ENCODE data around the gene PGAM5. TPM values are rescaled to one million over a fixed set of nuclear protein-coding genes. Genes with fewer than 3 reads are reported as not detected.

Gene PGAM5
- total and polyA plus RNA-seq, 2 of the 13 experiments (the other 11 are each of a cell fraction or from before 2014, with no cell fraction given) = 18.0 to 77.9 TPM

DNA sequence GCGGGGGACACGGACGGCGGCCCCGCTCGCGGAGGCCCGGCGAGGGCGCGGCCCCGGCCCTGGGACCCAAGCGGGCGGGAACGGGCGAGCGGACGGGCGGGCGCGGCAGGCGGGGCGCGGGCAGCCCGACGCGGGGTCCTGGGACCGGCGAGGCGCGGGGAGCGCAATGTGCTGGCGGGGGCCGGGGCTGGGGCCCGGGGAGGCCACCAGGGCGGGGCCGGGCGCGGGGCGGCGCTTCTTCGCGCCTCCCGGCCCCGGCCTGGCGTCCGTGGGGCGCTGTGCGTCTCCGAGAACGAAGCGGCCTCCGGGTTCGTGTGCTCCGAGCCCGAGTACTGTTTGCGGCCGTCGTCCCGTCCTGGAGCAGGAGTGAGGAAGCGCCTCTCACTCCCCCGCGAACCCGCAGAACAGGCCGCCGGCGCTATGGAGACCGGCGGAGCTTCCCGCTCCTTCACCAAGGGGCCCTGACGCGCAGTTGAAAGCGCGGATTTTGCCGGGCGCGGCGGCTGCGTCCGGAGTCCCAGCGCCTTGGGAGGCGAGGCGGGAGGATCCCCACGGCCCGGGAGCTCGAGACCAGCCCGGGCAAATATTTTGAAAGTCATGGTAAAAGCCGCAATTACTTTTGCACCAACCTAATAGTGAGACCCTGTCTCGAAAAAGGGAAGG lies 51.4 kb downstream of the PGAM5 start (continued):
- TF ChIP-seq DR1 (CRISPR knock-in tag; IDR thresholded peaks at IDR 0.05) (no peak), GATAD2A (CRISPR knock-in tag; IDR thresholded peaks at IDR 0.05) (no peak), ZBTB20 (CRISPR knock-in tag; IDR thresholded peaks at IDR 0.05; ENCODE audit: borderline replicate concordance, low read depth) (peak; percentile 43; the same call in 1 of the 2 replicates), MXD4 (CRISPR knock-in tag; IDR thresholded peaks at IDR 0.05) (no peak; the same call in 1 of the 2 replicates), ZNF790 (CRISPR knock-in tag; IDR thresholded peaks at IDR 0.05; ENCODE audit: borderline replicate concordance) (no peak), POLR2A (IDR thresholded peaks at IDR 0.05; ENCODE audit: insufficient read depth in 1 of 2, low read depth in 2 of 2, low read length in 2 of 2) (peak; percentile 87 to 89), THYN1 (CRISPR knock-in tag; IDR thresholded peaks at IDR 0.05; ENCODE audit: borderline replicate concordance, low read depth) (no peak), NCOA2 (CRISPR knock-in tag; IDR thresholded peaks at IDR 0.05) (0 out of 2 replicates have a peak, but pooled peaks have one; percentile 12), BORCS8-MEF2B (CRISPR knock-in tag; IDR thresholded peaks at IDR 0.05) (peak; percentile 70; the same call in 1 of the 2 replicates), ZNF160 (CRISPR knock-in tag; IDR thresholded peaks at IDR 0.05) (no peak), ADNP (CRISPR knock-in tag; IDR thresholded peaks at IDR 0.05) (no peak), HCFC1 (IDR thresholded peaks at IDR 0.05; ENCODE audit: low read depth, low read length) (0 out of 2 replicates have a peak, but pooled peaks have one; percentile 11), GATA4 (IDR thresholded peaks at IDR 0.05; ENCODE audit: borderline replicate concordance, low read depth) (no peak), PRMT3 (CRISPR knock-in tag; IDR thresholded peaks at IDR 0.05; ENCODE audit: borderline replicate concordance, low read depth) (no peak), ZNF782 (CRISPR knock-in tag; IDR thresholded peaks at IDR 0.05; ENCODE audit: borderline replicate concordance) (no peak; the same call in 1 of the 2 replicates)
- TF ChIP-seq, protein P1, sequence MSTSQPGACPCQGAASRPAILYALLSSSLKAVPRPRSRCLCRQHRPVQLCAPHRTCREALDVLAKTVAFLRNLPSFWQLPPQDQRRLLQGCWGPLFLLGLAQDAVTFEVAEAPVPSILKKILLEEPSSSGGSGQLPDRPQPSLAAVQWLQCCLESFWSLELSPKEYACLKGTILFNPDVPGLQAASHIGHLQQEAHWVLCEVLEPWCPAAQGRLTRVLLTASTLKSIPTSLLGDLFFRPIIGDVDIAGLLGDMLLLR (CRISPR knock-in tag; IDR thresholded peaks at IDR 0.05) = no peak
- TF ChIP-seq, protein P2, sequence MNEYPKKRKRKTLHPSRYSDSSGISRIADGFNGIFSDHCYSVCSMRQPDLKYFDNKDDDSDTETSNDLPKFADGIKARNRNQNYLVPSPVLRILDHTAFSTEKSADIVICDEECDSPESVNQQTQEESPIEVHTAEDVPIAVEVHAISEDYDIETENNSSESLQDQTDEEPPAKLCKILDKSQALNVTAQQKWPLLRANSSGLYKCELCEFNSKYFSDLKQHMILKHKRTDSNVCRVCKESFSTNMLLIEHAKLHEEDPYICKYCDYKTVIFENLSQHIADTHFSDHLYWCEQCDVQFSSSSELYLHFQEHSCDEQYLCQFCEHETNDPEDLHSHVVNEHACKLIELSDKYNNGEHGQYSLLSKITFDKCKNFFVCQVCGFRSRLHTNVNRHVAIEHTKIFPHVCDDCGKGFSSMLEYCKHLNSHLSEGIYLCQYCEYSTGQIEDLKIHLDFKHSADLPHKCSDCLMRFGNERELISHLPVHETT (CRISPR knock-in tag; conservative IDR thresholded peaks at IDR 0.05) = peak; percentile 93
- TF ChIP-seq, protein P3, sequence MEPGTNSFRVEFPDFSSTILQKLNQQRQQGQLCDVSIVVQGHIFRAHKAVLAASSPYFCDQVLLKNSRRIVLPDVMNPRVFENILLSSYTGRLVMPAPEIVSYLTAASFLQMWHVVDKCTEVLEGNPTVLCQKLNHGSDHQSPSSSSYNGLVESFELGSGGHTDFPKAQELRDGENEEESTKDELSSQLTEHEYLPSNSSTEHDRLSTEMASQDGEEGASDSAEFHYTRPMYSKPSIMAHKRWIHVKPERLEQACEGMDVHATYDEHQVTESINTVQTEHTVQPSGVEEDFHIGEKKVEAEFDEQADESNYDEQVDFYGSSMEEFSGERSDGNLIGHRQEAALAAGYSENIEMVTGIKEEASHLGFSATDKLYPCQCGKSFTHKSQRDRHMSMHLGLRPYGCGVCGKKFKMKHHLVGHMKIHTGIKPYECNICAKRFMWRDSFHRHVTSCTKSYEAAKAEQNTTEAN (CRISPR knock-in tag; conservative IDR thresholded peaks at IDR 0.05) = no peak
- TF ChIP-seq, protein P4, sequence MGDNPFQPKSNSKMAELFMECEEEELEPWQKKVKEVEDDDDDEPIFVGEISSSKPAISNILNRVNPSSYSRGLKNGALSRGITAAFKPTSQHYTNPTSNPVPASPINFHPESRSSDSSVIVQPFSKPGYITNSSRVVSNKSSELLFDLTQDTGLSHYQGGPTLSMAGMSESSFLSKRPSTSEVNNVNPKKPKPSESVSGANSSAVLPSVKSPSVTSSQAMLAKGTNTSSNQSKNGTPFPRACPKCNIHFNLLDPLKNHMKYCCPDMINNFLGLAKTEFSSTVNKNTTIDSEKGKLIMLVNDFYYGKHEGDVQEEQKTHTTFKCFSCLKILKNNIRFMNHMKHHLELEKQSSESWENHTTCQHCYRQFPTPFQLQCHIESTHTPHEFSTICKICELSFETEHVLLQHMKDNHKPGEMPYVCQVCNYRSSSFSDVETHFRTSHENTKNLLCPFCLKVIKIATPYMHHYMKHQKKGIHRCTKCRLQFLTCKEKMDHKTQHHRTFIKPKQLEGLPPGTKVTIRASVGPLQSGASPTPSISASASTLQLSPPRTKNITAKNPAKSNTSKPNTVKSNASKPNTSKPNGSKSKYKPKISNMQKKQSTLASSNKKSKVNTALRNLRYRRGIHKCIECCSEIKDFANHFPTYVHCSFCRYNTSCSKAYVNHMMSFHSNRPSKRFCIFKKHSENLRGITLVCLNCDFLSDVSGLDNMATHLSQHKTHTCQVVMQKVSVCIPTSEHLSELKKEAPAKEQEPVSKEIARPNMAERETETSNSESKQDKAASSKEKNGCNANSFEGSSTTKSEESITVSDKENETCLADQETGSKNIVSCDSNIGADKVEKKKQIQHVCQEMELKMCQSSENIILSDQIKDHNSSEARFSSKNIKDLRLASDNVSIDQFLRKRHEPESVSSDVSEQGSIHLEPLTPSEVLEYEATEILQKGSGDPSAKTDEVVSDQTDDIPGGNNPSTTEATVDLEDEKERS (CRISPR knock-in tag; IDR thresholded peaks at IDR 0.05) = 0 out of 2 replicates have a peak, but pooled peaks have one; percentile 33
- TF ChIP-seq, protein P5, sequence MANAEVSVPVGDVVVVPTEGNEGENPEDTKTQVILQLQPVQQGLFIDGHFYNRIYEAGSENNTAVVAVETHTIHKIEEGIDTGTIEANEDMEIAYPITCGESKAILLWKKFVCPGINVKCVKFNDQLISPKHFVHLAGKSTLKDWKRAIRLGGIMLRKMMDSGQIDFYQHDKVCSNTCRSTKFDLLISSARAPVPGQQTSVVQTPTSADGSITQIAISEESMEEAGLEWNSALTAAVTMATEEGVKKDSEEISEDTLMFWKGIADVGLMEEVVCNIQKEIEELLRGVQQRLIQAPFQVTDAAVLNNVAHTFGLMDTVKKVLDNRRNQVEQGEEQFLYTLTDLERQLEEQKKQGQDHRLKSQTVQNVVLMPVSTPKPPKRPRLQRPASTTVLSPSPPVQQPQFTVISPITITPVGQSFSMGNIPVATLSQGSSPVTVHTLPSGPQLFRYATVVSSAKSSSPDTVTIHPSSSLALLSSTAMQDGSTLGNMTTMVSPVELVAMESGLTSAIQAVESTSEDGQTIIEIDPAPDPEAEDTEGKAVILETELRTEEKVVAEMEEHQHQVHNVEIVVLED (CRISPR knock-in tag; IDR thresholded peaks at IDR 0.05; ENCODE audit: borderline replicate concordance) = peak; percentile 77
- TF ChIP-seq, protein P6, sequence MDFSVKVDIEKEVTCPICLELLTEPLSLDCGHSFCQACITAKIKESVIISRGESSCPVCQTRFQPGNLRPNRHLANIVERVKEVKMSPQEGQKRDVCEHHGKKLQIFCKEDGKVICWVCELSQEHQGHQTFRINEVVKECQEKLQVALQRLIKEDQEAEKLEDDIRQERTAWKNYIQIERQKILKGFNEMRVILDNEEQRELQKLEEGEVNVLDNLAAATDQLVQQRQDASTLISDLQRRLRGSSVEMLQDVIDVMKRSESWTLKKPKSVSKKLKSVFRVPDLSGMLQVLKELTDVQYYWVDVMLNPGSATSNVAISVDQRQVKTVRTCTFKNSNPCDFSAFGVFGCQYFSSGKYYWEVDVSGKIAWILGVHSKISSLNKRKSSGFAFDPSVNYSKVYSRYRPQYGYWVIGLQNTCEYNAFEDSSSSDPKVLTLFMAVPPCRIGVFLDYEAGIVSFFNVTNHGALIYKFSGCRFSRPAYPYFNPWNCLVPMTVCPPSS (IDR thresholded peaks at IDR 0.05) = no peak
